ENCODE results near the gene ZPLD1.

The ZPLD1 gene

DNA sequence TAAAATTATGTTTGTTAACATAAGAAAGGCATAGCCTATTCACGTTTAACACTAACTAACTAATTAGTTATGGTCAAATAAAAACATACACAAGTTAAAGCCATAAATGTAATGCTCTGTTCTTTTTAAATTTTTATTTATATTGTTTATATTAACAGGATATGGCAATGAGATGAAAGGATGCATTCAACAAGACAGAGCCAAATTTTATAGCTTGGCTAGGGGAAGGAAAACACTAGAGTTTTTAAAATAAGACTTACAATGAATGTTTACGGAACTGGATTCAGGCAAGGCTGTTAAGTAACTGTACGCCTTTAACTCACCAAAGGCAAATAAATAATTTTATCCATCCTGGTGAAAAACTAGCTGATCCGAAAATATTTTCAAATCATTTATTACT lies 86.4 kb downstream of the ZPLD1 start:
- no peaks in the 10 kb centered on the region for H3K4me1 ChIP-seq (ENCODE audit: control insufficient read depth, insufficient read depth, low read length)
- no peaks in the 10 kb centered on the region for H3K9me3 ChIP-seq (ENCODE audit: control insufficient read depth in 2 of 2, low read length in 2 of 2)
- no peaks in the 10 kb centered on the region for H3K36me3 ChIP-seq (ENCODE audit: control insufficient read depth in 2 of 2, insufficient read depth in 2 of 2, low read length in 2 of 2)
- no peaks in the 10 kb centered on the region for H3K27me3 ChIP-seq (ENCODE audit: control insufficient read depth in 1 of 2, insufficient read depth in 2 of 2, low read length in 2 of 2)
- no peak overlapping the region for H3K9ac ChIP-seq (ENCODE audit: low read length in 2 of 2)
- H3K4me3 ChIP-seq (ENCODE audit: low read length in 2 of 2): no peak overlapping the region
- H3K27ac ChIP-seq (ENCODE audit: low read length): no peak overlapping the region

DNA sequence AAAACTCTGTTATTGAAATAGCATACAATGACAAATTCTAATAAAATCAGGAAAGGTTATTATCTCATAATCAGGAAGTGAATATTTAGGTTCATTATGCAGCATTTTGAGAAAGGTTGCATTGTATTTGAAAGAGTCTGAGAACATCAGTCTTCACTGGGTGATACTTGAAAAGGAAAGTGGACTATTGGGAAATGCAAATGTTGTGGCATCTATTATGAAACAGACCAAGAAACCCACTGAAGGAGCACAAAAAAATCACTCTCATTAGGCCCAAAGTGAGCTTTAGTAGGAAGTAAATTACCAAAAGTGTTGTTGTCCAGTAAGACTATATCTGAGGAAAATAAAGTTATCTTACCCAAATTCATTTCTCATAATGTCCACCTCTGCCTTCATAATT lies 90.8 kb downstream of the ZPLD1 start:
- Histone ChIP-seq H3K4me1 (ENCODE audit: control insufficient read depth, insufficient read depth, low read length) (no peaks in the 10 kb centered on the region), H3K27ac (ENCODE audit: low read length) (no peak overlapping the region), H3K4me3 (ENCODE audit: low read length in 2 of 2) (no peak overlapping the region), H3K27me3 (ENCODE audit: control insufficient read depth in 1 of 2, insufficient read depth in 2 of 2, low read length in 2 of 2) (no peaks in the 10 kb centered on the region), H3K9ac (ENCODE audit: low read length in 2 of 2) (no peak overlapping the region), H3K9me3 (ENCODE audit: control insufficient read depth in 2 of 2, low read length in 2 of 2) (no peaks in the 10 kb centered on the region), H3K36me3 (ENCODE audit: control insufficient read depth in 2 of 2, insufficient read depth in 2 of 2, low read length in 2 of 2) (no peaks in the 10 kb centered on the region)

DNA sequence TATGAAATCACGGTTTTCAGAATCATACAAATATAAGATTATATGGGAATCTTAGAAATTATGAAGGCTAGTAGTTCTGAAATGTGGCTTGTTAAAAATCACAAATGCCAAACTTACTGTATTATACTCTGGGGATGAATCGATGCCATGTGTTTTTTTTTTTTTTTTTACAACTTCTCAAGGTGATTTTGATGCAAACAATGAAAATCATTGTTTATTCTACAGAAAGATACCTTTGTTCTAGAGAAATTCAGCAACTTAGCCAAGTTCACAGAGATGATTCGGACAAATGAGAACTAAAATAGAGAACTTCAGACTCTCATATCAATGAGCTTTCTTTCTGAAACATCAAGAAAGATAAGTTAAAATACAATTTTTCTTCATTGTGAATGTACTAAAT lies 92.0 kb downstream of the ZPLD1 start:
- Histone ChIP-seq H3K9ac (ENCODE audit: low read length in 2 of 2) (no peak overlapping the region), H3K27me3 (ENCODE audit: control insufficient read depth in 1 of 2, insufficient read depth in 2 of 2, low read length in 2 of 2) (no peaks in the 10 kb centered on the region), H3K27ac (ENCODE audit: low read length) (no peak overlapping the region), H3K4me3 (ENCODE audit: low read length in 2 of 2) (no peak overlapping the region), H3K36me3 (ENCODE audit: control insufficient read depth in 2 of 2, insufficient read depth in 2 of 2, low read length in 2 of 2) (no peaks in the 10 kb centered on the region), H3K9me3 (ENCODE audit: control insufficient read depth in 2 of 2, low read length in 2 of 2) (no peaks in the 10 kb centered on the region), H3K4me1 (ENCODE audit: control insufficient read depth, insufficient read depth, low read length) (no peaks in the 10 kb centered on the region)

DNA sequence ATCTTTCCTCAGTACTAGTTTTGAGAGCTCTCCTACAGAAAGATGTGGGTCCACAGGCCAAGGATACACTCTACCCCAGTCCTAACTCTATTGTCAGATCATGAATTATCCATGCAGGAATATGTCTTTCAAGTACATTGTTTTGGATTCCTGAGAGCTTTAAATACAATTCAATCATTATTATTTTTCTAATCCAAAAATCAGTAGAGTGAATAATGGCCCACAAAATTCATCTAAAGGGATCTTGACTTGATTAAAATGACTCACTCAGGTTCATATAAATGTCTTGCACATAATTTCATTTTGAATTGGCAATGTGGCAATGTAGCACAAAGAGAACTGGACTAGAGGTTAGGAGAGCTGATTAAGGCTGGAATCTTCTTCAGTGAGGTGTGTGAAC lies 93.9 kb downstream of the ZPLD1 start:
- H3K27ac ChIP-seq (ENCODE audit: low read length): no peak overlapping the region
- H3K4me3 ChIP-seq (ENCODE audit: low read length in 2 of 2): no peak overlapping the region
- no peaks in the 10 kb centered on the region for H3K27me3 ChIP-seq (ENCODE audit: control insufficient read depth in 1 of 2, insufficient read depth in 2 of 2, low read length in 2 of 2)
- H3K4me1 ChIP-seq (ENCODE audit: control insufficient read depth, insufficient read depth, low read length): no peaks in the 10 kb centered on the region
- no peaks in the 10 kb centered on the region for H3K9me3 ChIP-seq (ENCODE audit: control insufficient read depth in 2 of 2, low read length in 2 of 2)
- no peaks in the 10 kb centered on the region for H3K36me3 ChIP-seq (ENCODE audit: control insufficient read depth in 2 of 2, insufficient read depth in 2 of 2, low read length in 2 of 2)
- no peak overlapping the region for H3K9ac ChIP-seq (ENCODE audit: low read length in 2 of 2)

All from stomach smooth muscle (tissue), 2 donors.